ENCODE measurements around the gene ADAM15.

GRCh38 chr1:155050560-155051341 is at the start of gene ADAM15:
- TF ChIP-seq CTCF (IDR thresholded peaks at IDR 0.05) (peak; percentile 82 to 96), POLR2A (IDR thresholded peaks at IDR 0.05) (no peak), POLR2AphosphoS5 (IDR thresholded peaks at IDR 0.05) (peak in 1 of 3 donors; percentile 71)

Data from suprapubic skin (tissue), 4 donors.